HG03097 (cell line): ENCODE data around the gene FCN3.

Experiments used
- ATAC-seq: cut with Tn5 transposase; IDR thresholded peaks from one replicate; pipeline ENCODE4 v1.9.1; 2021; ENCODE audit not compliant: unreplicated experiment, low FRiP score

The FCN3 gene

GRCh38 chr1:27361044-27361402, 13.6 kb downstream of the FCN3 start:
- ATAC-seq = no peak

- no peak for ATAC-seq
Observed at GRCh38 chr1:27360159-27361043, 14.2 kb downstream of the FCN3 start.

GRCh38 chr1:27359822-27360158, 14.8 kb downstream of the FCN3 start:
- no peak for ATAC-seq

- no peak for ATAC-seq
Observed at GRCh38 chr1:27358928-27359313, 15.7 kb downstream of the FCN3 start.

- ATAC-seq = no peak
Observed at GRCh38 chr1:27358038-27358927, 16.3 kb downstream of the FCN3 start.

GRCh38 chr1:27357281-27358037, 17.2 kb downstream of the FCN3 start:
- ATAC-seq = no peak

GRCh38 chr1:27356619-27357280, 17.9 kb downstream of the FCN3 start:
- ATAC-seq = no peak

- no peak for ATAC-seq
Observed at GRCh38 chr1:27356277-27356618, 18.4 kb downstream of the FCN3 start.

GRCh38 chr1:27355683-27356082, 18.9 kb downstream of the FCN3 start:
- ATAC-seq = no peak

- no peak for ATAC-seq
Observed at GRCh38 chr1:27353629-27354028, 21.0 kb downstream of the FCN3 start.

- no peak for ATAC-seq
Observed at GRCh38 chr1:27353166-27353565, 21.5 kb downstream of the FCN3 start.

GRCh38 chr1:27351541-27352107, 23.0 kb downstream of the FCN3 start:
- ATAC-seq = no peak

- no peak for ATAC-seq
Observed at GRCh38 chr1:27350663-27351540, 23.7 kb downstream of the FCN3 start.

- ATAC-seq = no peak
Observed at GRCh38 chr1:27349784-27350662, 24.6 kb downstream of the FCN3 start.

- no peak for ATAC-seq
Observed at GRCh38 chr1:27348861-27349783, 25.5 kb downstream of the FCN3 start.

- no peak for ATAC-seq
Observed at GRCh38 chr1:27346991-27347624, 27.5 kb downstream of the FCN3 start.

- no peak for ATAC-seq
Observed at GRCh38 chr1:27346357-27346756, 28.3 kb downstream of the FCN3 start.
